Erythroblast (primary cell): ENCODE data around the gene PCDHA11.

Experiments used
- GATA1 ChIP-seq: IDR thresholded peaks from 2 replicates; pipeline ENCODE4 v1.6.1; 2011; ENCODE audit warnings: low read depth, mild to moderate bottlenecking, control low read depth, low read length, moderate library complexity
- POLR2A ChIP-seq: IDR thresholded peaks from 2 replicates; pipeline ENCODE4 v1.6.1; 2011; ENCODE audit warnings: mild to moderate bottlenecking, low read length

DNA sequence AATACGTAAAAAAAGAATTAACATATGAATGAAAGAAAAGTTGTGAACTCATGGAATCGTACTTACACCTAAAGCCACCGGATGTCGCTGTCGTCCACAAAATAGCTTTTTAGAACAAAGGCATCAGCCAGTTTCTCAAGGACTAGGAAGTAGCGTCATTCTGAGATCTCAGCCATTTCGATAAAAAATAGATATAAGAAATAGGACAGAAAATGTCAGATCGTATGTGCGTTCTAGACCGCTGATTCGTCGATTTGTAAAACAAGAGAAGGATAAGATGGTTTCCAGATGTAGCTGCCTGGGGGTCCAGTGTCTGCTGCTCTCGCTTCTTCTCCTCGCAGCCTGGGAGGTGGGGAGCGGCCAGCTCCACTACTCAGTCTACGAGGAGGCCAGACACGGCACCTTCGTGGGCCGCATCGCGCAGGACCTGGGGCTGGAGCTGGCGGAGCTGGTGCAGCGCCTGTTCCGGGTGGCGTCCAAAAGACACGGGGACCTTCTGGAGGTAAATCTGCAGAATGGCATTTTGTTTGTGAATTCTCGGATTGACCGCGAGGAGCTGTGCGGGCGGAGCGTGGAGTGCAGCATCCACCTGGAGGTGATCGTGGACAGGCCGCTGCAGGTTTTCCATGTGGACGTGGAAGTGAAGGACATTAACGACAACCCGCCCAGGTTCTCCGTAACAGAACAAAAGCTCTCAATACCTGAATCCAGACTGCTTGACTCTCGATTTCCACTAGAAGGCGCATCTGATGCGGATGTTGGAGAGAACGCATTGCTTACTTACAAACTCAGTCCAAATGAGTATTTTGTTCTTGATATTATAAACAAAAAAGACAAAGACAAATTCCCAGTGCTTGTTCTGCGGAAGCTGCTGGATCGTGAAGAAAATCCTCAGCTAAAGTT lies 12.7 kb upstream of the PCDHA11 start, which contains the start of gene PCDHA10:
- TF ChIP-seq POLR2A, result no peak
- no peak for TF ChIP-seq GATA1
